Measurements from ENCODE around the gene OPRM1. TPM values are rescaled to one million over a fixed set of nuclear protein-coding genes. Genes with fewer than 3 reads are reported as not detected.

Gene OPRM1
- total and polyA plus RNA-seq, 2 of the 8 experiments (the other 6 are each of a cell fraction or from before 2014, with no cell fraction given): not detected

- H3K14ac ChIP-seq (ENCODE audit: insufficient read length): no peak overlapping the region
- no peak overlapping the region for H2AFZ ChIP-seq (ENCODE audit: low read length)
- FAIRE-seq (no peak), DNase-seq (ENCODE audit: low read depth in 1 of 2, low spot score in 2 of 2) (no peak)
- no peaks in the 10 kb centered on the region for H3K23me2 ChIP-seq (ENCODE audit: low read depth, low read length)
- no peaks in the 10 kb centered on the region for H3K79me2 ChIP-seq (ENCODE audit: control insufficient read depth in 1 of 2, insufficient read depth in 2 of 2, low read length in 2 of 2)
- no peak overlapping the region for H2BK15ac ChIP-seq (ENCODE audit: low read length)
- no peak overlapping the region for H2AK5ac ChIP-seq (ENCODE audit: low read depth, low read length)
- H3K18ac ChIP-seq (ENCODE audit: extremely low read depth, low read length): no peak overlapping the region
- H3K36me3 ChIP-seq (ENCODE audit: control insufficient read depth in 2 of 4, insufficient read depth in 4 of 4, low read length in 3 of 4): no peaks in the 10 kb centered on the region
- CTCF ChIA-PET (ENCODE audit: partially characterized antibody): interaction anchor here (1.7 kb wide), 1 partner anchor 20 kb away, joined by 5 read pairs; no protein-coding TSS in a partner anchor
- POLR2A ChIA-PET (ENCODE audit: partially characterized antibody): no interaction called here
- H2BK5ac ChIP-seq (ENCODE audit: low read depth, low read length): no peak overlapping the region
- H4K20me1 ChIP-seq (replicated peaks in 1 of 2; ENCODE audit: control insufficient read depth in 1 of 2, insufficient read depth in 2 of 2, low read length in 2 of 2): no peaks in the 10 kb centered on the region
- no peaks in the 10 kb centered on the region for H3K27me3 ChIP-seq (replicated peaks in 1 of 4; ENCODE audit: control insufficient read depth in 3 of 4, extremely low read depth in 1 of 4, insufficient read depth in 3 of 4, low read length in 3 of 4)
- no peak overlapping the region for H3K4me3 ChIP-seq (ENCODE audit: extremely low read depth in 1 of 4, insufficient read depth in 2 of 4, low read depth in 3 of 4, low read length in 4 of 4)
- H3K9me3 ChIP-seq (ENCODE audit: insufficient read depth in 2 of 2, low read depth in 1 of 2, low read length in 1 of 2): no peaks in the 10 kb centered on the region
- H2BK12ac ChIP-seq (ENCODE audit: low read depth, low read length): no peak overlapping the region
- H4K91ac ChIP-seq (replicated peaks; ENCODE audit: insufficient read length, low read length): no peak overlapping the region
- no peak overlapping the region for H3K9ac ChIP-seq (replicated peaks in 1 of 4; ENCODE audit: extremely low read depth in 1 of 4, low read depth in 3 of 4, low read length in 3 of 4)
- no peak overlapping the region for H2BK20ac ChIP-seq (ENCODE audit: low read length)
- no peak overlapping the region for H3K27ac ChIP-seq (ENCODE audit: low read depth, low read length)
- no peak overlapping the region for H3K23ac ChIP-seq (ENCODE audit: insufficient read length)
- no peak overlapping the region for H3K4me2 ChIP-seq (ENCODE audit: insufficient read depth in 1 of 2, low read depth in 2 of 2, low read length in 2 of 2)
- H3K56ac ChIP-seq (replicated peaks; ENCODE audit: insufficient read length, low read depth, low read length): no peak overlapping the region
- H3K79me1 ChIP-seq (ENCODE audit: low read depth, low read length): no peaks in the 10 kb centered on the region
- H3K4me1 ChIP-seq (replicated peaks in 1 of 4; ENCODE audit: control insufficient read depth in 3 of 4, insufficient read depth in 4 of 4, low read length in 3 of 4): no peaks in the 10 kb centered on the region
- no peak overlapping the region for H2BK120ac ChIP-seq (replicated peaks; ENCODE audit: low read depth, low read length)
- H4K8ac ChIP-seq (ENCODE audit: extremely low read depth, insufficient read depth, low read length): no peak overlapping the region
- H3K4ac ChIP-seq (replicated peaks; ENCODE audit: insufficient read length, low read depth, low read length): no peak overlapping the region
- TF ChIP-seq SRF (IDR thresholded peaks at IDR 0.05; ENCODE audit: low read depth, low read length) (no peak), EZH2 (IDR thresholded peaks at IDR 0.05; ENCODE audit: low read depth, low read length, severe bottlenecking) (no peak), PHF8 (conservative IDR thresholded peaks at IDR 0.05; ENCODE audit: low read depth, low read length) (no peak), TAF7 (optimal IDR thresholded peaks at IDR 0.05; ENCODE audit: borderline replicate concordance, low read depth, low read length) (no peak), RAD21 (IDR thresholded peaks at IDR 0.05 in 1 of 2, conservative IDR thresholded peaks at IDR 0.05 in 1 of 2; ENCODE audit: low read depth in 2 of 2, low read length in 2 of 2) (no peak), EGR1 (IDR thresholded peaks at IDR 0.05; ENCODE audit: borderline replicate concordance, low read depth, low read length) (no peak), SAP30 (IDR thresholded peaks at IDR 0.05; ENCODE audit: insufficient read depth, insufficient replicate concordance, low read length) (no peak)
- no peak overlapping the region for H4K5ac ChIP-seq (ENCODE audit: insufficient read length, low read depth, low read length)
Observed at GRCh38 chr6:154187714-154188113, 148.7 kb downstream of the OPRM1 start.

Measured in H1 (cell line).